ENCODE data around the gene FRS2.

The FRS2 gene

DNA sequence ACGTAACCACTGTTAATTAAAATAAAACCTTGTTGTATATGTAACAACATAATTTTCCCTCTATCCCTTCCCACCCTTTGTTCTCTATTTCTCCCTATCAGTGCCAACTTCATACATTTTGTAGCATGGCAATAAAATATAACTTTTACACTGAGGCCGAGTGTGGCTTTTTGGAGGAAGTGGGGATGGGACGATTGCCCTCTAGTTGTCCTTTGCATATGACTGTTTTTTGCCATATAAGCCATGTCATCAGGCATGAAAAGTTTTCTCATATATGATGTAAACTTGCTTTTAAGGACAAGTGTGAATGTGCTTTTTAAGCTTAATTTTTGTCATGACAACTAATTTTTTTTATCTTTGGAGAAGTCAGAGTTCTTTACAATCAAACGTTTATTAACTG, 108.8 kb downstream of the FRS2 start:
- Histone ChIP-seq H3K36me3 (ENCODE audit: control insufficient read depth in 2 of 2, insufficient read depth in 2 of 2, low read length in 2 of 2) (peaks cover 7 to 8% of the 10 kb centered on the region in 2 donors), H3K27me3 (ENCODE audit: control insufficient read depth in 1 of 2, insufficient read depth in 2 of 2, low read length in 2 of 2) (no peaks in the 10 kb centered on the region), H3K27ac (ENCODE audit: low read length) (no peak overlapping the region), H3K4me1 (ENCODE audit: control insufficient read depth, insufficient read depth, low read length) (no peaks in the 10 kb centered on the region), H3K4me3 (ENCODE audit: low read length in 2 of 2) (no peak overlapping the region), H3K9ac (ENCODE audit: low read length in 2 of 2) (no peak overlapping the region), H3K9me3 (ENCODE audit: control insufficient read depth in 2 of 2, low read length in 2 of 2) (no peaks in the 10 kb centered on the region)

GRCh38 chr12:69580074-69580473, 109.9 kb downstream of the FRS2 start:
- H3K27ac ChIP-seq (ENCODE audit: low read length) = no peak overlapping the region
- H3K27me3 ChIP-seq (ENCODE audit: control insufficient read depth in 1 of 2, insufficient read depth in 2 of 2, low read length in 2 of 2) = no peaks in the 10 kb centered on the region
- H3K9me3 ChIP-seq (ENCODE audit: control insufficient read depth in 2 of 2, low read length in 2 of 2) = no peaks in the 10 kb centered on the region
- no peak overlapping the region for H3K9ac ChIP-seq (ENCODE audit: low read length in 2 of 2)
- H3K4me1 ChIP-seq (ENCODE audit: control insufficient read depth, insufficient read depth, low read length) = no peaks in the 10 kb centered on the region
- H3K4me3 ChIP-seq (ENCODE audit: low read length in 2 of 2) = no peak overlapping the region
- H3K36me3 ChIP-seq (ENCODE audit: control insufficient read depth in 2 of 2, insufficient read depth in 2 of 2, low read length in 2 of 2) = no peaks in the 10 kb centered on the region

- Histone ChIP-seq H3K36me3 (ENCODE audit: control insufficient read depth in 2 of 2, insufficient read depth in 2 of 2, low read length in 2 of 2) (peaks cover 9 to 10% of the 10 kb centered on the region in 2 donors), H3K27ac (ENCODE audit: low read length) (no peak overlapping the region)
These were observed 113.0 kb downstream of the FRS2 start for GRCh38 chr12:69583203-69583602.

GRCh38 chr12:69585189-69586062, 115.2 kb downstream of the FRS2 start, which contains the start of gene CCT2:
TSS of gene CCT2 (plus strand) at chr12:69585459. CDS start at chr12:69585522, 63 bp downstream.
- Histone ChIP-seq H3K9ac (ENCODE audit: low read length in 2 of 2) (peak within 1 kb of the TSS; percentile 84 to 87), H3K36me3 (ENCODE audit: control insufficient read depth in 2 of 2, insufficient read depth in 2 of 2, low read length in 2 of 2) (peaks cover 26 to 30% of the 10 kb centered on the region in 2 donors), H3K27ac (ENCODE audit: low read length) (peak within 1 kb of the TSS; percentile 82), H3K27me3 (ENCODE audit: control insufficient read depth in 1 of 2, insufficient read depth in 2 of 2, low read length in 2 of 2) (no peaks in the 10 kb centered on the region), H3K9me3 (ENCODE audit: control insufficient read depth in 2 of 2, low read length in 2 of 2) (no peaks in the 10 kb centered on the region), H3K4me1 (ENCODE audit: control insufficient read depth, insufficient read depth, low read length) (peaks cover 6% of the 10 kb centered on the region), H3K4me3 (ENCODE audit: low read length in 2 of 2) (peak within 1 kb of the TSS; percentile 91 to 100)

More at GRCh38 chr12:69583203-69583602, 113.0 kb downstream of the FRS2 start:
- Histone ChIP-seq H3K9me3 (ENCODE audit: control insufficient read depth in 2 of 2, low read length in 2 of 2) (no peaks in the 10 kb centered on the region), H3K4me3 (ENCODE audit: low read length in 2 of 2) (no peak overlapping the region), H3K27me3 (ENCODE audit: control insufficient read depth in 1 of 2, insufficient read depth in 2 of 2, low read length in 2 of 2) (no peaks in the 10 kb centered on the region), H3K9ac (ENCODE audit: low read length in 2 of 2) (no peak overlapping the region), H3K4me1 (ENCODE audit: control insufficient read depth, insufficient read depth, low read length) (peaks cover 6% of the 10 kb centered on the region)

GRCh38 chr12:69588527-69588926, 118.3 kb downstream of the FRS2 start:
- H3K36me3 ChIP-seq (ENCODE audit: control insufficient read depth in 2 of 2, insufficient read depth in 2 of 2, low read length in 2 of 2) = peaks cover 45 to 49% of the 10 kb centered on the region in 2 donors
- H3K4me1 ChIP-seq (ENCODE audit: control insufficient read depth, insufficient read depth, low read length) = peaks cover 6% of the 10 kb centered on the region
- no peak overlapping the region for H3K27ac ChIP-seq (ENCODE audit: low read length)
- H3K4me3 ChIP-seq (ENCODE audit: low read length in 2 of 2) = no peak overlapping the region
- no peak overlapping the region for H3K9ac ChIP-seq (ENCODE audit: low read length in 2 of 2)
- no peaks in the 10 kb centered on the region for H3K27me3 ChIP-seq (ENCODE audit: control insufficient read depth in 1 of 2, insufficient read depth in 2 of 2, low read length in 2 of 2)
- no peaks in the 10 kb centered on the region for H3K9me3 ChIP-seq (ENCODE audit: control insufficient read depth in 2 of 2, low read length in 2 of 2)

DNA sequence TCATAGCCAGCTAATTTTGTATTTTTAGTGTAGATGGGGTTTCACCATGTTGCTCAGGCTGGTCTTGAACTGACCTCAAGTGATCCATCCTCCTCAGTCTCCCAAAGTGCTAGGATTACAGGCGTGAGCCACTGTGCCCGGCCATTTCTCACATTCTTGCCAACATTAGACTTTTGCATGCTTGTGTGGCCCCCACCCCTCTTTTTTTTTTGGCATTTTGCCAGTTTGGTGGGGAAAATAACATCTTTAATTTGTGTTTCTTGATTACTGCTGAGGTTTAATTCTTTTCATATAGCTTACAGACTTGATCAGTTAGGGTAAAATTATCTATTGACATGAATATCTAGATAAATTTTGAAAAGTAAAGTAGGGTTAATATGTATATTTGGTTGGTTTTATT, 118.9 kb downstream of the FRS2 start:
- H3K27ac ChIP-seq (ENCODE audit: low read length) = no peak overlapping the region
- H3K4me3 ChIP-seq (ENCODE audit: low read length in 2 of 2) = no peak overlapping the region
- peaks cover 6% of the 10 kb centered on the region for H3K4me1 ChIP-seq (ENCODE audit: control insufficient read depth, insufficient read depth, low read length)
- peaks cover 48 to 53% of the 10 kb centered on the region in 2 donors for H3K36me3 ChIP-seq (ENCODE audit: control insufficient read depth in 2 of 2, insufficient read depth in 2 of 2, low read length in 2 of 2)
- no peaks in the 10 kb centered on the region for H3K27me3 ChIP-seq (ENCODE audit: control insufficient read depth in 1 of 2, insufficient read depth in 2 of 2, low read length in 2 of 2)
- no peaks in the 10 kb centered on the region for H3K9me3 ChIP-seq (ENCODE audit: control insufficient read depth in 2 of 2, low read length in 2 of 2)
- H3K9ac ChIP-seq (ENCODE audit: low read length in 2 of 2) = no peak overlapping the region

- H3K27ac ChIP-seq (ENCODE audit: low read length) = no peak overlapping the region
These were observed 125.5 kb downstream of the FRS2 start for GRCh38 chr12:69595689-69596088.

DNA sequence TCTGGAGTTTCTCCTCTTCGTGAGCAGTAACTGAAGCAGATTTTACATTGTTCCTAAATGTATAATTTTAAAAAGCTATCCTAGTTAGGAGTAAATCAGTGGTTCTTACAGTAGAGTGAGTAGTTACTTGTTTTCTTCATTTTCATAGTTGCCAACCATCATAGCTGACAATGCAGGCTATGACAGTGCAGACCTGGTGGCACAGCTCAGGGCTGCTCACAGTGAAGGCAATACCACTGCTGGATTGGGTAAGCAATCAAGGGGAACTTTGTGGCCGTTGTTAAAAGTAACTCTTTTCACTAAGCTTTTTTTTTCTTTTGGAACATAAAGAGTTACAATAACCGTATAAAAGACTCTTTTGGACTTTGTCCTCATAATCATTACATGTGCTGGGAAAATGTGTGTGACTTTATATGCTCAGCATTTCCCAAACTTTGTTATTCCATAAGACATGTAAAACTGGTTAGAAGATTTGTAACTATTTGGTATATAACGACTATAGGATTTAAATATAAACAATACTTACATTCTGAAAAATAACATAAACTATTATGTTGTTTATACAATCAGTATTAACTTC, 128.1 kb downstream of the FRS2 start:
- no peak overlapping the region for H3K4me3 ChIP-seq (ENCODE audit: low read length in 2 of 2)
- no peaks in the 10 kb centered on the region for H3K9me3 ChIP-seq (ENCODE audit: control insufficient read depth in 2 of 2, low read length in 2 of 2)
- no peak overlapping the region for H3K27ac ChIP-seq (ENCODE audit: low read length)
- no peaks in the 10 kb centered on the region for H3K27me3 ChIP-seq (ENCODE audit: control insufficient read depth in 1 of 2, insufficient read depth in 2 of 2, low read length in 2 of 2)
- H3K9ac ChIP-seq (ENCODE audit: low read length in 2 of 2) = no peak overlapping the region
- no peaks in the 10 kb centered on the region for H3K4me1 ChIP-seq (ENCODE audit: control insufficient read depth, insufficient read depth, low read length)
- H3K36me3 ChIP-seq (ENCODE audit: control insufficient read depth in 2 of 2, insufficient read depth in 2 of 2, low read length in 2 of 2) = peaks cover 42 to 60% of the 10 kb centered on the region in 2 donors

More at GRCh38 chr12:69595689-69596088, 125.5 kb downstream of the FRS2 start:
- H3K36me3 ChIP-seq (ENCODE audit: control insufficient read depth in 2 of 2, insufficient read depth in 2 of 2, low read length in 2 of 2) = peaks cover 38 to 69% of the 10 kb centered on the region in 2 donors
- H3K9ac ChIP-seq (ENCODE audit: low read length in 2 of 2) = no peak overlapping the region
- no peaks in the 10 kb centered on the region for H3K9me3 ChIP-seq (ENCODE audit: control insufficient read depth in 2 of 2, low read length in 2 of 2)
- H3K27me3 ChIP-seq (ENCODE audit: control insufficient read depth in 1 of 2, insufficient read depth in 2 of 2, low read length in 2 of 2) = no peaks in the 10 kb centered on the region
- no peaks in the 10 kb centered on the region for H3K4me1 ChIP-seq (ENCODE audit: control insufficient read depth, insufficient read depth, low read length)
- H3K4me3 ChIP-seq (ENCODE audit: low read length in 2 of 2) = no peak overlapping the region

GRCh38 chr12:69600804-69601203, 130.6 kb downstream of the FRS2 start:
- H3K4me3 ChIP-seq (ENCODE audit: low read length in 2 of 2) = no peak overlapping the region
- H3K4me1 ChIP-seq (ENCODE audit: control insufficient read depth, insufficient read depth, low read length) = no peaks in the 10 kb centered on the region
- H3K36me3 ChIP-seq (ENCODE audit: control insufficient read depth in 2 of 2, insufficient read depth in 2 of 2, low read length in 2 of 2) = peaks cover 36 to 45% of the 10 kb centered on the region in 2 donors
- no peaks in the 10 kb centered on the region for H3K9me3 ChIP-seq (ENCODE audit: control insufficient read depth in 2 of 2, low read length in 2 of 2)
- H3K27ac ChIP-seq (ENCODE audit: low read length) = no peak overlapping the region
- H3K9ac ChIP-seq (ENCODE audit: low read length in 2 of 2) = no peak overlapping the region
- H3K27me3 ChIP-seq (ENCODE audit: control insufficient read depth in 1 of 2, insufficient read depth in 2 of 2, low read length in 2 of 2) = no peaks in the 10 kb centered on the region

DNA sequence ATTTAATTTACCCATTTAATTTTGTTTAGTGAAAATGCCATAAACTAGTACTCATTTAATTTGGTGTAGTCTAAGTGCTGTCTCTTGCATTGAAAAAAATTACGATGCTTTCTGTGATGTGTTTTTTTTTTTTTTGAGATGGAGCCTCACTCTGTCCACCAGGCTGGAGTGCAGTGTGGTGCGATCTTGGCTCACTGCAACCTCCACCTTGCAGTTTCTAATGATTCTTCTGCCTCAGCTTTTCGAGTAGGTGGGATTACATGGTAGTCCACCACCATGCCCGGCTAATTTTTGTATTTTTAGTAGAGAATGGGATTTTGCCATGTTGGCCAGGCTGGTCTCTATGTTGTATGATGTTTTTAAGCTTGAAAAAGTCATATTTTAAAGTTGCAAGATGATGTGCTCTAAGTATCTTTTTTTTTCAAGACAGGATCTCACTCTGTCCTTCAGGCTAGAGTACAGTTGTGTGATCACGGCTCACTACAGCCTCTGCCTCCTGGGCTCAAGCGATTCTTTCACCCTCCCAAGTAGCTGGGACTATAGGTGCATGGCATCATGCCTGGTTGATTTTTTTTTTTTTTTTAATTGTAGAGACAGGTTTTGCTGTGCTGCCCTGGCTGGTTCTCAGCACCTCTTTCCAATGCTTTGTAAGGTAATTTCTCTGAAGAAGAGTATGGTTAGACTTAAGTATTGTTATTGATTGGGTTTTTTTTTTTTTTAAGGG, 131.9 kb downstream of the FRS2 start:
- Histone ChIP-seq H3K27me3 (ENCODE audit: control insufficient read depth in 1 of 2, insufficient read depth in 2 of 2, low read length in 2 of 2) (no peaks in the 10 kb centered on the region), H3K4me3 (ENCODE audit: low read length in 2 of 2) (no peak overlapping the region), H3K4me1 (ENCODE audit: control insufficient read depth, insufficient read depth, low read length) (no peaks in the 10 kb centered on the region), H3K36me3 (ENCODE audit: control insufficient read depth in 2 of 2, insufficient read depth in 2 of 2, low read length in 2 of 2) (peaks cover 36 to 38% of the 10 kb centered on the region in 2 donors), H3K9ac (ENCODE audit: low read length in 2 of 2) (no peak overlapping the region), H3K27ac (ENCODE audit: low read length) (no peak overlapping the region), H3K9me3 (ENCODE audit: control insufficient read depth in 2 of 2, low read length in 2 of 2) (no peaks in the 10 kb centered on the region)
